Activated naive CD8-positive, alpha-beta T cell treated with anti-CD3 and anti-CD28 coated beads for 36 hours (primary cell): ENCODE results near the gene OR8B12. TPM values are rescaled to one million over a fixed set of nuclear protein-coding genes. Genes with fewer than 3 reads are reported as not detected.
"Not testable (repeated sequence)": the region's sequence is repeated elsewhere in the genome, so short reads cannot be mapped to it uniquely, and the experiment has no call there.

Source experiments
- DNase-seq: peaks from one replicate; pipeline ENCODE4 v3.0.0; 2021
- H3K27ac Mint-ChIP-seq: one replicate; pipeline ENCODE4 v1.8.0; 2022; ENCODE audit warnings: mild to moderate bottlenecking, moderate library complexity, mixed read lengths
- H3K27me3 Mint-ChIP-seq: one replicate; pipeline ENCODE4 v1.8.0; 2022; ENCODE audit warnings: mild to moderate bottlenecking, mixed read lengths
- H3K36me3 Mint-ChIP-seq: one replicate; pipeline ENCODE4 v1.8.0; 2021; ENCODE audit warnings: mild to moderate bottlenecking, mixed read lengths
- H3K4me1 Mint-ChIP-seq: one replicate; pipeline ENCODE4 v1.8.0; 2021; ENCODE audit warnings: mixed read lengths
- H3K4me3 Mint-ChIP-seq: one replicate; pipeline ENCODE4 v1.8.0; 2022; ENCODE audit warnings: mild to moderate bottlenecking, moderate library complexity, mixed read lengths
- H3K9me3 Mint-ChIP-seq: one replicate; pipeline ENCODE4 v1.8.0; 2022; ENCODE audit warnings: mixed read lengths
- total RNA-seq, 2 experiments: library from RNA; stranded (reverse); gene quantifications; one replicate each; pipeline ENCODE4 v1.2.3, GENCODE V29; 2021

Gene OR8B12
- total RNA-seq, 2 experiments from 2014 or later, result not detected

DNA sequence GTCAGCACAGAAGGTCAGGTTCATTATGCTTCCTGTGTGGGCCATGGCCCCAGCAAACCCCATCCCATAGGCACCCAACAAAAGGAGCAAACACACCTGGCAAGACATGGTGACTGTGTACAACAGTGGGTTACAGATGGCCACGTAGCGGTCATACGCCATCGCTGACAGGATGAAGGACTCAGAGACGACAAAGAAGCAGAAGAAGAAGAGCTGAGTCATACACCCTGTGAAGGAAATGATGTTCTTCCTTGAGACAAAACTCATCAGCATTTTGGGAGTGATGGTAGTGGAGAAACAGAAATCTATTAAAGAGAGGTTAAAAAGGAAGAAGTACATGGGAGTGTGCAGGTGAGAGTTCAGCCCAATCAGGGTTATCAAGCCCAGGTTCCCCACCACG, 309 bp downstream of the OR8B12 start:
- no peaks in the 10 kb centered on the region for H3K9me3 Mint-ChIP-seq

GRCh38 chr11:124541204-124541603, 2.2 kb downstream of the OR8B12 start:
- Mint-ChIP-seq H3K4me3 (no peak overlapping the region), H3K27ac (no peak overlapping the region), H3K36me3 (no peaks in the 10 kb centered on the region), H3K9me3 (no peaks in the 10 kb centered on the region), H3K27me3 (peaks cover 13% of the 10 kb centered on the region), H3K4me1 (no peaks in the 10 kb centered on the region)
- DNase-seq, result no peak

More for the DNA sequence above, 309 bp downstream of the OR8B12 start:
- no peak overlapping the region for H3K4me3 Mint-ChIP-seq
- H3K4me1 Mint-ChIP-seq, result no peaks in the 10 kb centered on the region
- peaks cover 15% of the 10 kb centered on the region for H3K27me3 Mint-ChIP-seq
- no peak for DNase-seq
- no peaks in the 10 kb centered on the region for H3K36me3 Mint-ChIP-seq
- no peak overlapping the region for H3K27ac Mint-ChIP-seq

- no peak overlapping the region for H3K27ac Mint-ChIP-seq
- no peak for DNase-seq
- H3K36me3 Mint-ChIP-seq, result no peaks in the 10 kb centered on the region
- peaks cover 11% of the 10 kb centered on the region for H3K27me3 Mint-ChIP-seq
- no peak overlapping the region for H3K4me3 Mint-ChIP-seq
- H3K9me3 Mint-ChIP-seq, result no peaks in the 10 kb centered on the region
- no peaks in the 10 kb centered on the region for H3K4me1 Mint-ChIP-seq
These were observed 5.4 kb downstream of the OR8B12 start for GRCh38 chr11:124538019-124538418.

GRCh38 chr11:124536520-124536919, 6.9 kb downstream of the OR8B12 start:
- no peak for DNase-seq
- H3K4me3 Mint-ChIP-seq, result no peak overlapping the region
- no peaks in the 10 kb centered on the region for H3K9me3 Mint-ChIP-seq
- H3K27me3 Mint-ChIP-seq, result peaks cover 9% of the 10 kb centered on the region
- H3K36me3 Mint-ChIP-seq, result no peaks in the 10 kb centered on the region
- H3K4me1 Mint-ChIP-seq, result no peaks in the 10 kb centered on the region
- H3K27ac Mint-ChIP-seq, result no peak overlapping the region

GRCh38 chr11:124535552-124536232, 7.8 kb downstream of the OR8B12 start:
- Mint-ChIP-seq H3K4me1 (no peaks in the 10 kb centered on the region), H3K27ac (no peak overlapping the region), H3K9me3 (no peaks in the 10 kb centered on the region), H3K27me3 (peaks cover 15% of the 10 kb centered on the region), H3K36me3 (no peaks in the 10 kb centered on the region), H3K4me3 (no peak overlapping the region)
- DNase-seq, result no peak

DNA sequence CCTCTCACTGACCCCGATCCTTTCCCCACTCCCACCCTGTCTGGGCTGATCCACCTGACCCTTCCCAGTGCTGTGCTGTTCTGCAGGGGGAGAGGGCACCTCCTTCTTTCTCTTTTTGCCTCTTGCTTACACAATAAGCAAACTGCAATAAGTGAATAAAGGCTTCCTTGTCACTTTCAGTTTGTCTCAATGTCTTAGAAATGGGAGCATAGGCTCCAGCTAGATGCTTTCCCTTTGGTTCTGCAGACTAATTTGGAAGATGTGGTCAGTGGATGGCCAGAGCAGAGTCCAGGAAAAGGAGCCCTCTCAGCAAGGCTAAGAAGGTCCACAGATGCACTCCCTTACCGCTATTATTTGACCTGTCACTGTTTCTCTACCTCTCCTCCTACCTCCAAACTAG, 9.4 kb downstream of the OR8B12 start:
- DNase-seq, result no peak
- H3K4me1 Mint-ChIP-seq, result no peaks in the 10 kb centered on the region
- no peak overlapping the region for H3K4me3 Mint-ChIP-seq
- peaks cover 23% of the 10 kb centered on the region for H3K27me3 Mint-ChIP-seq
- no peak overlapping the region for H3K27ac Mint-ChIP-seq
- no peaks in the 10 kb centered on the region for H3K36me3 Mint-ChIP-seq
- peaks cover 3% of the 10 kb centered on the region for H3K9me3 Mint-ChIP-seq

- no peak for DNase-seq
- H3K9me3 Mint-ChIP-seq, result peaks cover 7% of the 10 kb centered on the region
- H3K27ac Mint-ChIP-seq, result no peak overlapping the region
These were observed 9.8 kb downstream of the OR8B12 start for GRCh38 chr11:124533626-124534025.

GRCh38 chr11:124520550-124520854, 23.0 kb downstream of the OR8B12 start:
- H3K27me3 Mint-ChIP-seq, result peaks cover 4% of the 10 kb centered on the region
- H3K36me3 Mint-ChIP-seq, result no peaks in the 10 kb centered on the region
- no peak overlapping the region for H3K4me3 Mint-ChIP-seq
- H3K27ac Mint-ChIP-seq, result no peak overlapping the region
- H3K4me1 Mint-ChIP-seq, result no peaks in the 10 kb centered on the region
- DNase-seq, result no peak
- no peaks in the 10 kb centered on the region for H3K9me3 Mint-ChIP-seq

More at GRCh38 chr11:124533626-124534025, 9.8 kb downstream of the OR8B12 start:
- no peak overlapping the region for H3K4me3 Mint-ChIP-seq
- no peaks in the 10 kb centered on the region for H3K36me3 Mint-ChIP-seq
- peaks cover 27% of the 10 kb centered on the region for H3K27me3 Mint-ChIP-seq
- no peaks in the 10 kb centered on the region for H3K4me1 Mint-ChIP-seq

DNA sequence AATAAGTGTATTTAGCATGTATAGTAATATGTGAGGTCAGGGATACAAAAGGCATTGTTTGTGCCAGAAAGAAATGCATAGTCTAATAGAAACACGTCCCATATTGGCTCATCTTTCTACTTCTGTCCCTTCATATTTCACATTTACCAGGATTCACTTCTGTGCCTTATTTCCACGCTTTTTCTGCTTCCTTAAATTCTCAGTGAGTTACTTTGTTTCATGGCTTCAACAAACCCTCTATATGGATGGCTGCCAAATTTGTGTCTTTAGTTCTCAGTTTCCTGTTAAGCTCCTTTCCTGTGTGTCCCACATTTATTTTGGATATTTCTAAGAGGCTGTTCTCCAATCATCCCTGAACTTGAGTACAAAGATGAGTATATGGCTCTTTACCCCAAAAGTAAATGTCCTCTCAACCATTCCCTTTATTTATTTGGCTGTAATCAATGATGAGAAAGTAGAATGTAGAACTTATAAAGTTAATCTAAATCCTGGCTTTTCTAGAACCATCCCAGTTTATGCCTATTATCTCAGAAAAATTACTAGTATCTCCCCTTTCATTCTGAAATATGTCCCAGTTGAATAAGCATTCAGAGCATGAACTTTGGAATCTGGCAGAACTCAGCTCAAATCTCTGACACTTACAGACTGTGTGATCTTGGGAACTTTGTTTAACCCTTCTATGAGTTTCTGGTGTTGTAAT, 23.5 kb downstream of the OR8B12 start:
- Mint-ChIP-seq H3K27me3 (no peaks in the 10 kb centered on the region), H3K4me1 (no peaks in the 10 kb centered on the region), H3K27ac (no peak overlapping the region), H3K36me3 (no peaks in the 10 kb centered on the region), H3K9me3 (no peaks in the 10 kb centered on the region), H3K4me3 (no peak overlapping the region)
- no peak for DNase-seq

GRCh38 chr11:124518989-124519451, 24.4 kb downstream of the OR8B12 start:
- Mint-ChIP-seq H3K27ac (no peak overlapping the region), H3K9me3 (no peaks in the 10 kb centered on the region), H3K27me3 (no peaks in the 10 kb centered on the region), H3K4me1 (no peaks in the 10 kb centered on the region), H3K36me3 (no peaks in the 10 kb centered on the region), H3K4me3 (no peak overlapping the region)
- no peak for DNase-seq

DNA sequence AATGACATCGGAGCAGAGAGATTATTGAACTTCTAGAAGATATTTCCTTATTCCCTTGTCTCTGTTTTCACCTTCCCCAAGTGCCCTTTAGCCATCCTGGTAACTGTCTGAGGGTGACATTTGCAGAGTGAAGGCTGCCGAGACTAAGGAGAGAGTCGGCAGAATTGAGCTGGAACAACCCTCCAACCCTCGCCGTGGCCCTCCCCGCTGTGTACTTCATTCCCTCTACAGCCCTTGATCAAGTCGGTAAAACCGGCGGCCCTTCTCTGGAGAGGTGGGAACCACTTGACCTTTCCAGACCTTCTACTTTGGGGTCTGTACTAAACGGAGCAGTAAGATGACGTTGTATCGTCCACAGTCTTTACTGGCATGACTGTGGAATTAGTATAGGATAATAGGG, 26.1 kb downstream of the OR8B12 start:
- no peaks in the 10 kb centered on the region for H3K9me3 Mint-ChIP-seq
- H3K36me3 Mint-ChIP-seq, result no peaks in the 10 kb centered on the region
- no peak overlapping the region for H3K27ac Mint-ChIP-seq
- no peaks in the 10 kb centered on the region for H3K4me1 Mint-ChIP-seq
- H3K27me3 Mint-ChIP-seq, result peaks cover 4% of the 10 kb centered on the region
- no peak for DNase-seq
- H3K4me3 Mint-ChIP-seq, result no peak overlapping the region

DNA sequence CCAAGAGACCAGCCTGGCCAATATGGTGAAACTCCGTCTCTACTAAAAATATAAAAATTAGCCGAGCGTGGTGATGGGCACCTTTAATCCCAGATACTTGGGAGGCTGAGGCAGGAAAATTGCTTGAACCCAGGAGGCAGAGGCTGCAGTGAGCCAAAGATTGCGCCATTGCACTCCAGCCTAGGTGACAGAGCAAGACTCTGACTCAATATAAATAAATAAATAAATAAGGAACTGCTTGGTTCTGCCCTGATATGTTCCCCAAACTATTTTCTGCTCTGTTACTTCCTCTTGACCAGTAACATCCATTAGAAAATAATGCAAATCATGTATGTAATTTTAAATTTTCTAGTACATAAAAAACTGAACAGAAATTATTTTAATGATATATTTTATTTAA, 28.8 kb downstream of the OR8B12 start:
- H3K36me3 Mint-ChIP-seq, H3K9me3 Mint-ChIP-seq, H3K4me3 Mint-ChIP-seq: not testable (repeated sequence)

DNA sequence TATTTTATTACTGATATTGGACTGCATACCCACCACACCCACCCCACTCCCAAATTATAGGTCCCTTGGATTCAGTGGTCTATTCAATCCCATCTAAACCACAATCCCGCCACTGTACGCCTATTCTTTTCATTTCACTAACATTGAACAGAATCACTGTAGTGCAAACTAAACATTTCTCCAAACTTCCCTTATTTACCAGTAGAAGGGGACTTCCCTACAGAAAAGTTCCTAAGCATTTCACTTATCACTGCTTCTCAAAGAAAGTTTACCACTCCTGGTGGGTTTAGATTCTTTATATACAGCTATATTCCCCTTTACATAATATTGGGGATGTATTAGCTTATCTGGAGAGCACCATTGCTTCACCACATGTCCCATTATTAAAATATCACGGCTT, 29.3 kb downstream of the OR8B12 start:
- H3K9me3 Mint-ChIP-seq, result no peaks in the 10 kb centered on the region
- H3K27me3 Mint-ChIP-seq, result peaks cover 22% of the 10 kb centered on the region
- DNase-seq, result no peak
- H3K4me1 Mint-ChIP-seq, result no peaks in the 10 kb centered on the region
- no peak overlapping the region for H3K4me3 Mint-ChIP-seq
- no peaks in the 10 kb centered on the region for H3K36me3 Mint-ChIP-seq
- H3K27ac Mint-ChIP-seq, result no peak overlapping the region

More for the DNA sequence above, 28.8 kb downstream of the OR8B12 start:
- H3K27ac Mint-ChIP-seq, DNase-seq, H3K4me1 Mint-ChIP-seq: not testable (repeated sequence)
- peaks cover 20% of the 10 kb centered on the region for H3K27me3 Mint-ChIP-seq

- no peak overlapping the region for H3K4me3 Mint-ChIP-seq
- no peaks in the 10 kb centered on the region for H3K4me1 Mint-ChIP-seq
- no peak overlapping the region for H3K27ac Mint-ChIP-seq
- H3K36me3 Mint-ChIP-seq, result no peaks in the 10 kb centered on the region
- H3K9me3 Mint-ChIP-seq, result peaks cover 9% of the 10 kb centered on the region
- H3K27me3 Mint-ChIP-seq, result peaks cover 22% of the 10 kb centered on the region
- DNase-seq, result no peak
These were observed 31.7 kb downstream of the OR8B12 start for GRCh38 chr11:124511745-124512144.

GRCh38 chr11:124510279-124510678, 33.2 kb downstream of the OR8B12 start:
- H3K4me1 Mint-ChIP-seq, result no peaks in the 10 kb centered on the region
- peaks cover 9% of the 10 kb centered on the region for H3K9me3 Mint-ChIP-seq
- no peak for DNase-seq
- H3K4me3 Mint-ChIP-seq, result no peak overlapping the region
- H3K27ac Mint-ChIP-seq, result no peak overlapping the region
- peaks cover 22% of the 10 kb centered on the region for H3K27me3 Mint-ChIP-seq
- no peaks in the 10 kb centered on the region for H3K36me3 Mint-ChIP-seq

GRCh38 chr11:124499711-124500110, 43.7 kb downstream of the OR8B12 start:
- H3K9me3 Mint-ChIP-seq, result no peaks in the 10 kb centered on the region
- DNase-seq, result no peak
- peaks cover 18% of the 10 kb centered on the region for H3K27me3 Mint-ChIP-seq
- H3K4me1 Mint-ChIP-seq, result no peaks in the 10 kb centered on the region
- no peak overlapping the region for H3K4me3 Mint-ChIP-seq
- H3K27ac Mint-ChIP-seq, result no peak overlapping the region
- H3K36me3 Mint-ChIP-seq, result no peaks in the 10 kb centered on the region
